SK-N-SH (cell line): Measurements from ENCODE around the gene CLDN10.

Experiments
- CTCF ChIP-seq: fragments of 200-600 bp; sonication (generic); IDR thresholded peaks from 2 replicates; pipeline ENCODE4 v1.6.1; 2017; ENCODE audit warnings: antibody characterized with exemption, mild to moderate bottlenecking, moderate library complexity
- TAF1 ChIP-seq: IDR thresholded peaks from 2 replicates; pipeline ENCODE4 v1.6.1; 2012; ENCODE audit warnings: low read depth, mild to moderate bottlenecking, low read length, moderate library complexity, borderline replicate concordance

DNA sequence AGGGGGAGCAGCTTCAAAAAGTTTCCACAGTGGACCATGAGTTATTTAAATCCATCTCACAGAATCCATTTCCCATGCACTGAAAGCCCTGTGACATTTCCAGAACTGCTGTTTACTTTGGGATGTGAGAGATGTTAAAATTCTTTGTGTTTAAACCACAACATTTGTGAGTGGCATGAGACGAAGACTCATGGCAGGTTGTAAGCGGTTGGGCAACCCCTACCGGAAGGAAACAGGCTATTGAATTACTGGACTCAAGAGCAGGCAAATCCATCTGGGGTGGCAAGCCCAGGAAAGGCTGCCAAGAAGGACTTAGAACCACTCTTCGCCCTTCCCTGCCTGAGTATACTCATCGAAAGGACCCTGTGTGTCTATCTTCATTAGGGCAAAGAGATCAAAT lies 22.3 kb upstream of the CLDN10 start:
- no peak for TF ChIP-seq TAF1
- TF ChIP-seq CTCF, result no peak
